ENCODE results near the gene SREBF2. TPM values are rescaled to one million over a fixed set of nuclear protein-coding genes. Genes with fewer than 3 reads are reported as not detected.
A peak's percentile ranks its signal among the peaks of the same experiment; 100 is the strongest.

The SREBF2 gene
- total and polyA plus RNA-seq, 9 of the 15 experiments (the other 6 are each of a cell fraction or from before 2014, with no cell fraction given): 1.1 to 84.2 (median 26.9) TPM

GRCh38 chr22:41834005-41834944 is 1.4 kb downstream of the SREBF2 start:
- no peak for DNase-seq (ENCODE audit: extremely low read depth in 1 of 4, low spot score in 3 of 4)
- intact Hi-C loops (cut with micrococcal nuclease): no loop called here

More at GRCh38 chr22:41834005-41834944, 1.4 kb downstream of the SREBF2 start:
- TSS peak; percentile 55 for BruUV-seq (replicated peaks)
- peaks cover 8% of the 10 kb centered on the region; the same call in 1 of the 2 replicates for H4K20me1 ChIP-seq (replicated peaks; ENCODE audit: control insufficient read depth, insufficient read depth, low read length)
- H3K4me3 ChIP-seq: peak overlapping the region; percentile 66
- FAIRE-seq (no peak), ATAC-seq (no peak)
- peak overlapping the region; percentile 98 for H3K27ac ChIP-seq (ENCODE audit: extremely low read depth, low read depth, low read length)
- H3K4me1 ChIP-seq (replicated peaks in 1 of 2; ENCODE audit: control insufficient read depth in 2 of 2, insufficient read depth in 2 of 2, low read length in 2 of 2): peaks cover 17 to 33% of the 10 kb centered on the region in 2 experiments; a peak in 4 of 5 replicates
- no peaks in the 10 kb centered on the region for H3K27me3 ChIP-seq (ENCODE audit: control insufficient read depth in 2 of 2, insufficient read depth in 2 of 2, low read length in 2 of 2)
- ChIA-PET POLR2A (interaction anchor here (2.7 kb wide), 1 partner anchor 10 kb away, joined by 34 read pairs; no protein-coding TSS in a partner anchor), CTCF (ENCODE audit: low intra/inter-chr PET ratio) (no interaction called here)
- H2AFZ ChIP-seq (ENCODE audit: low read depth, low read length): no peak overlapping the region
- peaks cover 41% of the 10 kb centered on the region for H3K36me3 ChIP-seq (ENCODE audit: control insufficient read depth, insufficient read depth, low read length)
- peak overlapping the region; percentile 93 to 96 for H3K9ac ChIP-seq (ENCODE audit: insufficient read depth in 1 of 2, low read depth in 2 of 2, low read length in 2 of 2)
- peaks cover 13% of the 10 kb centered on the region for H3K9me1 ChIP-seq (ENCODE audit: control insufficient read depth, insufficient read depth, low read length)
- peaks cover 64% of the 10 kb centered on the region for H3K79me2 ChIP-seq (ENCODE audit: control insufficient read depth, insufficient read depth, low read length)
- TF ChIP-seq PBX2 (CRISPR knock-in tag; IDR thresholded peaks at IDR 0.05; ENCODE audit: low read depth) (no peak), PBX2 (tag; conservative IDR thresholded peaks at IDR 0.05; ENCODE audit: low read depth) (no peak), POU5F1 (IDR thresholded peaks at IDR 0.05; ENCODE audit: borderline replicate concordance, low read depth, low read length, partially characterized antibody) (no peak), SMARCA4 (IDR thresholded peaks at IDR 0.05) (0 out of 2 replicates have a peak, but pooled peaks have one; percentile 15), HMBOX1 (IDR thresholded peaks at IDR 0.05) (peak; percentile 53), MYC (IDR thresholded peaks at IDR 0.05; ENCODE audit: low read depth, low read length) (no peak), MYC (CRISPR knock-in tag; IDR thresholded peaks at IDR 0.05; ENCODE audit: borderline replicate concordance, low read depth) (0 out of 2 replicates have a peak, but pooled peaks have one; percentile 46), CBFA2T3 (IDR thresholded peaks at IDR 0.05) (peak; percentile 30), HEY1 (CRISPR knock-in tag; IDR thresholded peaks at IDR 0.05; ENCODE audit: borderline replicate concordance) (no peak), ZNF592 (IDR thresholded peaks at IDR 0.05) (0 out of 2 replicates have a peak, but pooled peaks have one; percentile 28)
- in situ Hi-C loops (cut with MboI): no loop called here
- H3K4me2 ChIP-seq (ENCODE audit: insufficient read depth, low read length): peak overlapping the region; percentile 83
- WGBS (ENCODE audit: insufficient coverage, low coverage, missing lambda C conversion rate): 2% methylated on average over 14 of the region's 14 CpGs
- no peaks in the 10 kb centered on the region; the same call in 1 of the 2 replicates for H3K9me3 ChIP-seq (replicated peaks; ENCODE audit: control insufficient read depth, insufficient read depth, low read depth, low read length)
